GM12891 (cell line): ENCODE measurements around the gene FXYD2.

Source experiments
- POLR2A ChIP-seq: IDR thresholded peaks from 2 replicates; pipeline ENCODE4 v1.6.1; 2011; ENCODE audit warnings: low read depth, low read length, control low read depth
- POLR2AphosphoS5 ChIP-seq: IDR thresholded peaks from 2 replicates; pipeline ENCODE4 v1.6.1; 2011; ENCODE audit warnings: low read depth, low read length, control low read depth
- SPI1 ChIP-seq: IDR thresholded peaks from 2 replicates; pipeline ENCODE4 v1.6.1; 2011; ENCODE audit warnings: low read depth, low read length, control low read depth
- TAF1 ChIP-seq: IDR thresholded peaks from 2 replicates; pipeline ENCODE4 v1.6.1; 2011; ENCODE audit warnings: low read depth, low read length, control low read depth

GRCh38 chr11:117859061-117859460 is 34.5 kb upstream of the FXYD2 start:
- TF ChIP-seq SPI1 (no peak), POLR2AphosphoS5 (no peak), POLR2A (no peak), TAF1 (no peak)
